T-helper 2 cell treated with Interferon-gamma antibody and Interleukin-4, amounts not matched to agents 5 μg/mL and 100 μg/mL, for 36 hours (primary cell): ENCODE results near the gene IRAK3.

ENCODE experiments used
- DNase-seq: peaks from one replicate; pipeline ENCODE4 v3.0.0; 2021; ENCODE audit warnings: low spot score
- H3K27ac Mint-ChIP-seq: one replicate; pipeline ENCODE4 v1.8.0; 2021; ENCODE audit warnings: mild to moderate bottlenecking, mixed read lengths
- H3K27me3 Mint-ChIP-seq: one replicate; pipeline ENCODE4 v1.8.0; 2021; ENCODE audit warnings: low read depth, mixed read lengths
- H3K36me3 Mint-ChIP-seq: one replicate; pipeline ENCODE4 v1.8.0; 2021; ENCODE audit warnings: low read depth, mixed read lengths
- H3K4me1 Mint-ChIP-seq: one replicate; pipeline ENCODE4 v1.8.0; 2021; ENCODE audit warnings: low read depth, mixed read lengths
- H3K4me3 Mint-ChIP-seq: one replicate; pipeline ENCODE4 v1.8.0; 2022; ENCODE audit warnings: mild to moderate bottlenecking, moderate library complexity, mixed read lengths
- H3K9me3 Mint-ChIP-seq: one replicate; pipeline ENCODE4 v1.8.0; 2021; ENCODE audit warnings: mixed read lengths

IRAK3 gene

GRCh38 chr12:66241061-66242043, 52.3 kb downstream of the IRAK3 start:
- H3K4me3 Mint-ChIP-seq = no peak overlapping the region
- H3K36me3 Mint-ChIP-seq = no peaks in the 10 kb centered on the region
- peaks cover 28% of the 10 kb centered on the region for H3K27me3 Mint-ChIP-seq
- no peak for DNase-seq
- no peaks in the 10 kb centered on the region for H3K9me3 Mint-ChIP-seq
- no peak overlapping the region for H3K27ac Mint-ChIP-seq
- H3K4me1 Mint-ChIP-seq = no peaks in the 10 kb centered on the region

- no peaks in the 10 kb centered on the region for H3K9me3 Mint-ChIP-seq
- peaks cover 19% of the 10 kb centered on the region for H3K27me3 Mint-ChIP-seq
- H3K4me3 Mint-ChIP-seq = no peak overlapping the region
- no peaks in the 10 kb centered on the region for H3K4me1 Mint-ChIP-seq
- DNase-seq = no peak
- no peak overlapping the region for H3K27ac Mint-ChIP-seq
- no peaks in the 10 kb centered on the region for H3K36me3 Mint-ChIP-seq
These were observed 53.3 kb downstream of the IRAK3 start for GRCh38 chr12:66242311-66242710.

DNA sequence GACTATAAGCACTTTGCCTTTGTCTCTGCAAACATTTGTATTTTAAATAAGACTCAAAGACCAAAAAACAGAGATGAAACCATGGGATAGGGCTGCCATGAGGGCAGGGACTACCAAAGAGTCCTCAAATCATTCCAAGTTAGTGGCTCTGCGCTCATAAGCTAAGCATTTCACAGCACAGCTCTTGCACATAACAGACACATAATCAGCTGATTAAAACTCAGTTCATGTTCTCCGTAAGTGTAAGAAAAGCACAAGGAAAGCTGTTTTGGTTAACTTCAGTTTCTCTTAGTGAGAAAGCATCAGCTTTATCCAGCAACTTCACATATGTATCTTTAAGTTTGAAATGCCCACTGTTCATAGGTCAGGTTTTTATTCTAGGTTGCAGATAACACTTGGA, 54.9 kb downstream of the IRAK3 start:
- Mint-ChIP-seq H3K9me3 (no peaks in the 10 kb centered on the region), H3K36me3 (no peaks in the 10 kb centered on the region), H3K27me3 (peaks cover 8% of the 10 kb centered on the region), H3K4me3 (no peak overlapping the region), H3K4me1 (no peaks in the 10 kb centered on the region), H3K27ac (no peak overlapping the region)
- no peak for DNase-seq

DNA sequence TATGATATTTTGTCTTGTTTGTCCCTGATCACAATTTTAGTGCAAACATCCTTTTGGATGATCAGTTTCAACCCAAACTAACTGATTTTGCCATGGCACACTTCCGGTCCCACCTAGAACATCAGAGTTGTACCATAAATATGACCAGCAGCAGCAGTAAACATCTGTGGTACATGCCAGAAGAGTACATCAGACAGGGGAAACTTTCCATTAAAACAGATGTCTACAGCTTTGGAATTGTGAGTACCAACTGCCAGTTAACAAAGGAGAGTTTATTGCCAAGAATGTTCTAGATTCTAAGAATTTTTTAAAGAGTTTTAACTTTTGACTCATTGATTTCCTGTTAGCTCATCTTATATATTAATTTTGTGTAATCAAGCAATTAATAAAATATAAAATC, 55.4 kb downstream of the IRAK3 start:
- no peaks in the 10 kb centered on the region for H3K9me3 Mint-ChIP-seq
- H3K36me3 Mint-ChIP-seq = no peaks in the 10 kb centered on the region
- no peak overlapping the region for H3K4me3 Mint-ChIP-seq
- H3K27ac Mint-ChIP-seq = no peak overlapping the region
- H3K4me1 Mint-ChIP-seq = no peaks in the 10 kb centered on the region
- H3K27me3 Mint-ChIP-seq = peaks cover 8% of the 10 kb centered on the region
- DNase-seq = no peak

- H3K27me3 Mint-ChIP-seq = peaks cover 4% of the 10 kb centered on the region
- H3K9me3 Mint-ChIP-seq = no peaks in the 10 kb centered on the region
- no peak overlapping the region for H3K27ac Mint-ChIP-seq
- DNase-seq = no peak
- H3K4me1 Mint-ChIP-seq = no peaks in the 10 kb centered on the region
- H3K36me3 Mint-ChIP-seq = no peaks in the 10 kb centered on the region
- no peak overlapping the region for H3K4me3 Mint-ChIP-seq
These were observed 58.7 kb downstream of the IRAK3 start for GRCh38 chr12:66247741-66248140.

GRCh38 chr12:66251049-66251448, 62.0 kb downstream of the IRAK3 start:
- H3K4me3 Mint-ChIP-seq = no peak overlapping the region
- no peak for DNase-seq
- no peak overlapping the region for H3K27ac Mint-ChIP-seq
- no peaks in the 10 kb centered on the region for H3K4me1 Mint-ChIP-seq
- H3K9me3 Mint-ChIP-seq = no peaks in the 10 kb centered on the region
- H3K27me3 Mint-ChIP-seq = peaks cover 13% of the 10 kb centered on the region
- no peaks in the 10 kb centered on the region for H3K36me3 Mint-ChIP-seq

- Mint-ChIP-seq H3K27me3 (peaks cover 16% of the 10 kb centered on the region), H3K27ac (no peak overlapping the region), H3K4me3 (no peak overlapping the region), H3K36me3 (no peaks in the 10 kb centered on the region), H3K4me1 (no peaks in the 10 kb centered on the region), H3K9me3 (no peaks in the 10 kb centered on the region)
- DNase-seq = no peak
These were observed 63.8 kb downstream of the IRAK3 start for GRCh38 chr12:66252771-66253170.

- H3K4me3 Mint-ChIP-seq = no peak overlapping the region
- no peak for DNase-seq
- H3K9me3 Mint-ChIP-seq = no peaks in the 10 kb centered on the region
- no peak overlapping the region for H3K27ac Mint-ChIP-seq
- H3K4me1 Mint-ChIP-seq = no peaks in the 10 kb centered on the region
- no peaks in the 10 kb centered on the region for H3K36me3 Mint-ChIP-seq
- peaks cover 22% of the 10 kb centered on the region for H3K27me3 Mint-ChIP-seq
These were observed 66.7 kb downstream of the IRAK3 start for GRCh38 chr12:66255737-66256136.

DNA sequence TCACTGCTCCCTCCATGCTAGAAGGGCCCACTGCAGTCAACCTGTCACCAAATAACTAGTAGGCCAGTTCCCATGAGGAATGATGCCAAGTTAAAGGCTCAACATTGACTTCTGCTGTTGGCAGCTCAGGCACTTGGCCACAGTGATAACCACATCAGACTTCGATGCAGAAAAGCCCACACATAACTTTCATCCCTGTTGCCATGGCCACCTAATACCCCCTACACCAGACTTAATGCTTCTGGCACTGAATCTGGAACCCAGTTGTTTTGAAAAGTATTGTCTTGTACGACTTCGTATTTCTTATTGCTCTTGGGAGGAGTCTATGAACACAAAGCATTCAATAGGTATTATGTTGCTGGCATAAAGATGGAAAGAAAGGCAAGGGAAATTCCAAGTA, 69.0 kb downstream of the IRAK3 start:
- Mint-ChIP-seq H3K36me3 (no peaks in the 10 kb centered on the region), H3K4me3 (no peak overlapping the region), H3K9me3 (no peaks in the 10 kb centered on the region), H3K27me3 (peaks cover 24% of the 10 kb centered on the region), H3K27ac (no peak overlapping the region), H3K4me1 (no peaks in the 10 kb centered on the region)
- DNase-seq = no peak

GRCh38 chr12:66262737-66263136, 73.7 kb downstream of the IRAK3 start:
- Mint-ChIP-seq H3K4me3 (no peak overlapping the region), H3K4me1 (peaks cover 3% of the 10 kb centered on the region), H3K27me3 (peaks cover 19% of the 10 kb centered on the region), H3K36me3 (no peaks in the 10 kb centered on the region), H3K9me3 (no peaks in the 10 kb centered on the region), H3K27ac (no peak overlapping the region)
- DNase-seq = no peak

GRCh38 chr12:66268562-66268961, 79.5 kb downstream of the IRAK3 start:
- no peak overlapping the region for H3K27ac Mint-ChIP-seq
- H3K9me3 Mint-ChIP-seq = no peaks in the 10 kb centered on the region
- peaks cover 9% of the 10 kb centered on the region for H3K4me1 Mint-ChIP-seq
- H3K27me3 Mint-ChIP-seq = peaks cover 6% of the 10 kb centered on the region
- no peak for DNase-seq
- H3K36me3 Mint-ChIP-seq = no peaks in the 10 kb centered on the region
- H3K4me3 Mint-ChIP-seq = no peak overlapping the region

DNA sequence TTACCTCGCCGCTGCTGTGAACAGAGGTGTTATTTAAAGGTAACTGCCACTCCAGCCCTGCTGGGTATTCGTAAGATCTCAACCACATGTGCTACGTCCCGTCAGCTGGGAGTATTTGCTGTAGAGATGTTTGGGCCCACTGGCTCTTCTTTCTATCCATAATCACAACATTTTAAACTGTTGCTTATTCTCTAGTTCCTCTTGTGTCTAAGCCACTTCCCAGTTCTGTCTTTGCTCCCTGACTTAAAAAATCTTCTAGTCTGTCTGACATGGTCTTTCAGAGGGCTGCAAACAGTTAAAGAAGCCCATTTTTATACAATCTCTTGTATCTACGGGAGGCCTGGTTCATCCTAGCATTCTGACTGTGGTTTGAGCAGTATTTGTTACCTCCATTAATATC, 80.1 kb downstream of the IRAK3 start:
- Mint-ChIP-seq H3K36me3 (no peaks in the 10 kb centered on the region), H3K4me1 (peaks cover 9% of the 10 kb centered on the region), H3K4me3 (no peak overlapping the region), H3K9me3 (no peaks in the 10 kb centered on the region), H3K27ac (no peak overlapping the region), H3K27me3 (peaks cover 2% of the 10 kb centered on the region)
- no peak for DNase-seq

- H3K36me3 Mint-ChIP-seq = no peaks in the 10 kb centered on the region
- no peak overlapping the region for H3K4me3 Mint-ChIP-seq
- H3K9me3 Mint-ChIP-seq = no peaks in the 10 kb centered on the region
- H3K27me3 Mint-ChIP-seq = no peaks in the 10 kb centered on the region
- H3K27ac Mint-ChIP-seq = no peak overlapping the region
- no peak for DNase-seq
- peaks cover 11% of the 10 kb centered on the region for H3K4me1 Mint-ChIP-seq
These were observed 80.9 kb downstream of the IRAK3 start for GRCh38 chr12:66269757-66270383.

DNA sequence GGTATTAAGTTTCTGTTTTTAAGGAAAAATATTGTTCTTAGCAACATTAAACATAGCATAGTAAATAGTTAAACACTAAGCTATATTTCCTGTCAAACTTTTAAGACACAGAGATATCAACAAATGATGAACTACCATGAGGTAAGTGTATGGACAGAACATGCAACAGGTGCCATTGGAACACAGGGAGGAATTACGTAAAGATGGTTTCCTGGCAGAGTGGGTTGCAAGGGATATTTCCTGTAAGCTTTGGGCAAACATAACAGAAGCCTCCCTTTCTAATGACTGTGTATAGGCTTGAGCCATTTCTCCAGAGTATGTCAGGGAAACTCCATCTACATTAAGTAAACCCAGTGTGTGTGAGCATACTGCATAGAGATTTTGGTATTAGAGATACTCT, 81.6 kb downstream of the IRAK3 start:
- H3K36me3 Mint-ChIP-seq = no peaks in the 10 kb centered on the region
- H3K9me3 Mint-ChIP-seq = no peaks in the 10 kb centered on the region
- H3K4me3 Mint-ChIP-seq = no peak overlapping the region
- no peak overlapping the region for H3K27ac Mint-ChIP-seq
- no peaks in the 10 kb centered on the region for H3K27me3 Mint-ChIP-seq
- no peak for DNase-seq
- peaks cover 13% of the 10 kb centered on the region for H3K4me1 Mint-ChIP-seq
